AG09319 (cell line): ENCODE measurements around the gene SLC22A7.
"Not testable (repeated sequence)": the region's sequence is repeated elsewhere in the genome, so short reads cannot be mapped to it uniquely, and the experiment has no call there.

Experiments
- DNase-seq: peaks from one replicate; pipeline ENCODE4 v3.0.0-alpha.2; 2010; ENCODE audit warnings: low read depth; ENCODE audit errors: extremely low read depth
- CTCF ChIP-seq: IDR thresholded peaks from 2 replicates; pipeline ENCODE4 v1.5.1; 2011; ENCODE audit warnings: low read depth, mild to moderate bottlenecking, inconsistent platforms, low read length, moderate library complexity

The SLC22A7 gene

DNA sequence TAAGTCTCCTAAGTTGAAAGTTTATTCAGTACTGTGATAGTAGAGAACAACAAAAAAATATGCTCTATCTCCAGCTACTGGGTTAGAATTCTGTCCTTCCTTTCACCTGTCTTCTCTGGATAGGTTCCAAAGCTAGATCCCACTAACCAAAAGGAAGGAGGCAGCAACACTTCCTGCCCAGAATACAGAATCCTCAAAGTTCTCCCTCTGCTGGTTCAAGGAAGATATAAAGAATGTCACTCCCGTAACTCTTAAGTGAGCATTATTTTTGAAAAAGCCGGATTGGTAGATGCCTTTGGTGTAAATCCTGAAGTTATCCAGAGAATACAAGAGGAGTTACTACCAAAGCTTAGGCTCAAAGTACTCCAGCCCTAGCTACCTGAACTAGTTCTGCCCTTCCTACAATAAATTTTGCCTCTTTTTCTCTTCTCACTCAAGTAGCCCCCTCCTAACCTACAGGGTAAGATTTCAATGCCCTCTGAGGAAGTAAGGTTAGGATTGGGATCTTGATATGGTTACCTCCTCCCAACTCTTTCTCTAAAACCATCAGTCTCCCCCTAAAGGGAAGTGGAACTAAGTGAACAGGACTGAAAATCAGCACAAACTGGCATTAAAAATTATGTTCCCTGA, 36.5 kb downstream of the SLC22A7 start:
- DNase-seq, result peak; percentile 19
- peak; percentile 55 for TF ChIP-seq CTCF

DNA sequence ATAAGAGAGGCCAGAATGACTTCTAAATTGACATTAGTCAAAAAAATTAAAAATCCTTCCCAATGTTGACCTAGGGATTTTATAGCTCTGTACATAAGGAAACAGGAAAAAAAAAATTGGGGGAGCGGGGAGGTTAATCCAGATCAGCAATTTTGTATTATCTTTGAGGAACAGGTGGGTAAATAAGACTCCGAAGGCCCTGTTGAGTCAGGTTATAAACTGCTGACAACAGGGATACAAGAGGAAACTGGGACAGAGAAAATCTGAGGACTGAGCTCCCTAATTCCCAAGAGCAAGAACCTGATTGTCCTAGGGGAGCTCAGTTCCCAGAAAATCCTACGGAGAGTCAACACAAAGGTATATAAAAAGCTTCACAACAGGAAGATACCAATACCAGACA, 37.4 kb downstream of the SLC22A7 start:
- no peak for TF ChIP-seq CTCF
- DNase-seq, result no peak

- no peak for TF ChIP-seq CTCF
- no peak for DNase-seq
These were observed 38.3 kb downstream of the SLC22A7 start for GRCh38 chr6:43336382-43336781.

GRCh38 chr6:43338243-43338642, 40.2 kb downstream of the SLC22A7 start:
- DNase-seq, result no peak
- no peak for TF ChIP-seq CTCF

DNA sequence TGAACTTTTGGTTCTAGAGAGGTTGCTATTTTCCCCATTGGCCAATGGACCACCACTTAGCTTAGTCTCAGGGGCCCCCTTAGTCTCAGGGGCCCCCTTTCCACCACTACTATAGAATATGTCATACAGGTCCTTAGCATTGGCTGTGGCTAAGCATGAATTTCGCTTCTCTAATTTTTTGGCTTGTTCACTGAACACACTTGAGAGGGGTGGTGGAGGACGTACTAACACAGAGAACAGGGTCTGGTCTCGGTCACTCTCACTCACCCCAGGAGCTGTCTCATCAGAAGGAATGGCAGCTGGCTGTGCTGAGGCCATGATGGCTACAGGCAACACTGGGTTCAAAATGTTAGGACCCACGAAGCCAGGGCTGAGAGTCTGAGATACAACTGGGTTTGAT, 41.1 kb downstream of the SLC22A7 start:
- no peak for DNase-seq
- no peak for TF ChIP-seq CTCF

DNA sequence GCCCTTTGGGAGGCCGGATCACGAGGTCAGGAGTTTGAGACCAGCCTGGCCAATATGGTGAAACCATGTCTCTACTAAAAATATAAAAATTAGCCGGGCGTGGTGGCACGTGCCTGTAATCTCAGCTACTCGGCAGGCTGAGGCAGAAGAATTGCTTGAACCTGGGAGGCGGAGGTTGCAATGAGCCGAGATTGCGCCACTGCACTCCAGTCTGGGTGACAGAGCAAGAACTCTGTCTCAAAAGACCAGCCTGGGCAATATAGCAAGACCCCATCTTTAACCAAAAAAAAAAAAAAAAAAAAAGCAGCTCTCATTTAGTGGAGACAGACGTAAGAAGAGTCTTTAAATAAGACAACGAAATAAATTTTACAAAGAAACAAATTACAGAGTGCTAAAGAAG, 48.2 kb downstream of the SLC22A7 start:
- DNase-seq, result not testable (repeated sequence)

DNA sequence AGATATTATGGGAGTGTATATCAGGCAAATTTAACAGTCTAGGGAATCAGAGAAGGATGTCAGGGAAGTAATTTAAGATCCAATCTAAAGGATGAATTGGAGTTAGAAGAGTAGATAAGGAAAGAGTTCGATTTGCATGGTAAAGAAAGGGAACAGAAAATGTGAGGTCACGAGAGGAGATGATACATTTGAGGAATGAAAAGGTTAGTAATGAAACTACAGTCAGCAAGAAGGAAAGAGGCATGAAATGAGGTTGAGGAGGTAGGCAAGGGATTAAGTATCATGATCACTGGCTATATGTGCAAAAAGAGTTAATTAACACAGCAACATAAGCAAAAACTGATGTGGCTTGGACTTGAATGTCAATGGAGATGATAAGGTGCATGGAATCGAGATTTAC, 49.0 kb downstream of the SLC22A7 start:
- TF ChIP-seq CTCF, result no peak
- no peak for DNase-seq

DNA sequence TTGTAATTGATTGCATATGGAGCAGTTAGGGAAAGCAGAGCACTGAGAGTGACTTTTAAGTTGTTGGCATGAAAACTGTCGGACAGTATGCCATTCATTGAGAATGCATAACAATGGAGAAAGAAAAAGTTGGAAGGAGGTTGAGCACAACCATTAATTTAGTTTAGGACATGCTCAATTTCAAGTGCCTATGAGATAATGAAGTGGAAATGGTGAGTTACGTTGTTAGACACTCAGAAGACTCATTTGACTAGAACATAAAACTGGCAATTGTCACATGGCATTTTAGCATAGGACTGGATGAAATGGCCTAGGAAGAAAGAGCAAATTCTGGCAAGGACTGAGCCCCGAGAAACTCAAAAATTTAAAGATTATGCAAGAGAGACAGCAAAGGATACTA, 49.4 kb downstream of the SLC22A7 start:
- TF ChIP-seq CTCF, result no peak
- no peak for DNase-seq

- not testable (repeated sequence) for DNase-seq
These were observed 53.9 kb downstream of the SLC22A7 start for GRCh38 chr6:43351951-43352350.
